ENCODE measurements around the gene PAQR4.

PAQR4 gene

DNA sequence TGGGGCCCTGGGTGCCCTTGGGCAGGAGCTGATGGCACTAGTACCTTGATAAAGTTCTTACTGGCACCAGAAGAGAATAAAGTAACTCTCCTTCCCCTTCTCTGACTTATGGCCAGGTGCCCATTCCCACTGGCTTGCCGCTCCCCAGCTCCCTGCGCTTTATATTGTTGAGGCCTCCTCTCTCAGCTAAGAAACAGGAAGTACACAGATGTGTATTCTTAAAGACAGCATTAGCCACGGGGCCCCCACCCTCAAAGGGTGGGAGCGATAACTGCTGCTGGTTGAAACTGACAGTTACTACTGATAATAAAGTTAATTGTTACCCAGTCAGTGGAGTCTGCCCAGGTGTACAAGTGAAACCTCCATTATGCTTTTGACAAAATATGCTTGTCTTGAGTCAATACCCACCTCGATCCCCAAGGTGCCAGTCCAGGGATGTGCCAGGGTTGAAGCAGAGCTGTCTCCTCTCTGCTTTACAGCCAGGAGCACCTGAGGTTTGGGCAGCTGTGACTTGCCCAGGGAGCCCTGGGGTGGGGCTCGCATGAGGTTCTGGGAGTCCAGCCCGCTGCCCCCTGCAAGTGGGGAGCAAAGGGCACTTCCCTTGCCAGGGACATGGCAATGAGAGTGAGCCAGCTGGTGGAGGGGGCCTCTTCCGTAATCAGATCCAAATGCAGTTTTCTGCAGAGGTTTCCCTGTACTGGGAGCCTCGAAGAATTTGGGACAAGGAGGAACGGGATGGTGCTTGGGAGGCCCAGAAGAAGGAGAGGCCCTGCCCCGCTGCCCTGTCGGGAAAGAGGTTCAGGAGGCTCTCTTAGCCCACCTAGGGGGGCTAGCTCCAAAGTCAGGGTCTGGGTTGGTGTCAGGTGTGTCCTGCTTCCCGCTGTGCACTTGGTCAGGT, 38.2 kb downstream of the PAQR4 start:
- H3K18ac ChIP-seq (ENCODE audit: low read length) = peak overlapping the region; percentile 30
- H2BK120ac ChIP-seq (ENCODE audit: low read depth, low read length) = no peak overlapping the region
- no peak overlapping the region for H2BK15ac ChIP-seq (ENCODE audit: low read length)
- no peaks in the 10 kb centered on the region for H3K36me3 ChIP-seq (replicated peaks in 1 of 2; ENCODE audit: control insufficient read depth in 2 of 2, insufficient read depth in 2 of 2, low read length in 2 of 2)
- peak overlapping the region; percentile 58 for H2AFZ ChIP-seq (ENCODE audit: low read length)
- no peaks in the 10 kb centered on the region for H3K9me3 ChIP-seq (replicated peaks in 1 of 2; ENCODE audit: control insufficient read depth in 2 of 2, insufficient read depth in 1 of 2, low read depth in 1 of 2, low read length in 2 of 2)
- no peak for DNase-seq (ENCODE audit: low spot score)
- peak overlapping the region; percentile 26 for H3K14ac ChIP-seq (ENCODE audit: low read length)
- no peak overlapping the region for H3K4ac ChIP-seq (ENCODE audit: low read length)
- peak overlapping the region; percentile 85 for H3K23ac ChIP-seq (ENCODE audit: low read depth, low read length, poor library complexity)
- no peak overlapping the region for H3K4me3 ChIP-seq (ENCODE audit: low read length in 2 of 2)
- no CpG with 5 or more reads among the region's 13 CpGs for WGBS, 2 donors (ENCODE audit: extremely low coverage in 2 of 2, insufficient read length in 2 of 2, insufficient replicate concordance in 1 of 2)
- peak overlapping the region; percentile 59 for H2BK12ac ChIP-seq (ENCODE audit: low read length)
- no peak overlapping the region for H3K4me2 ChIP-seq (ENCODE audit: insufficient read depth, low read length, poor library complexity, severe bottlenecking)
- peak overlapping the region; percentile 36 for H3K9ac ChIP-seq (ENCODE audit: low read depth, low read length, poor library complexity)
- no peak overlapping the region for H4K8ac ChIP-seq (ENCODE audit: low read depth, low read length)
- H3K27ac ChIP-seq (replicated peaks; ENCODE audit: low read length) = no peak overlapping the region
- H3K4me1 ChIP-seq (ENCODE audit: control insufficient read depth in 2 of 2, insufficient read depth in 1 of 2, low read depth in 1 of 2, low read length in 2 of 2) = peaks cover 17 to 25% of the 10 kb centered on the region in 2 donors
- peaks cover 24 to 68% (median 60%) of the 10 kb centered on the region in 3 experiments for H3K27me3 ChIP-seq (ENCODE audit: control insufficient read depth in 3 of 3, insufficient read depth in 3 of 3, low read depth in 1 of 3, low read length in 3 of 3)
- no peak overlapping the region for H2BK5ac ChIP-seq (ENCODE audit: low read length)
- no peak overlapping the region for H2AK5ac ChIP-seq (ENCODE audit: low read depth, low read length)
- no peaks in the 10 kb centered on the region for H3K79me1 ChIP-seq (ENCODE audit: low read depth, low read length)
- no peak overlapping the region for H4K91ac ChIP-seq (ENCODE audit: low read depth, low read length, poor library complexity)

DNA sequence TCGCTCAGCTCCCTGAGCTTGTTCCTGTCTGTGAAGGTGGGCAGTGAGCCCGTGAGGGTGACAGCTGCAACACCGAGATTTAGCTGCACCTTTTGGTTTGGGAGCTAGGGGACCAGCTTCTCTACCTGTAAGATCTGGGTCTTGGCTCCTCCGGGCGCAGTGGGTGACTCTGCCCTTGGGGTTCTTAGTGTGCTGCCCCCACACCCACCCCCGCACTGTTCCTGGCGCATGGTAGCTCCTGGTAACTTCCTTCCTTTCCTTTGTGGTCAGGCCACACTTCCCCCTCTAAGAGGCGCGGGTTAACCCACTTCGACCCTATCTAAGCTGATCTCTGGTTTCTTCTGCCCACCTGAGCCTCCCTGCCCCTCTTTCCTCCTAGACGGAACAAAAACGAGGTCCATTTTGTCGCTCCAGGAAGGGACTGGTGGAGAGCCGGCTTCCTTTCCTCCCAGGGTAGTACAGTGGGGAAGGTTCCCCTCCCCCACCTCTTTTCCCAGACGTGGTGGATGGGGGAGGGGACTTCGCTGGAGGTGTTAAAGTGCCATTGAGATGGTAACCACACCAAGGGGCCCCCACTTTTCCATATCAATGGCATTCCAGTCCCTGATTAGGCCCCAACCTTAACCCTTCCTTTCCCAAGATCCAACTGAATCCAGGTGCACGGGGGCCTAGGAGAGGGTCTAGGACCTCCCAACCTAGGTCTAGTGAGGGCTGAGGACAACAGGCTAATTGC, 39.0 kb downstream of the PAQR4 start:
- no peak for DNase-seq (ENCODE audit: low spot score)
- peak overlapping the region; percentile 59 for H2BK12ac ChIP-seq (ENCODE audit: low read length)
- peak overlapping the region; percentile 26 for H3K14ac ChIP-seq (ENCODE audit: low read length)
- no peaks in the 10 kb centered on the region for H3K36me3 ChIP-seq (replicated peaks in 1 of 2; ENCODE audit: control insufficient read depth in 2 of 2, insufficient read depth in 2 of 2, low read length in 2 of 2)
- H3K79me1 ChIP-seq (ENCODE audit: low read depth, low read length) = no peaks in the 10 kb centered on the region
- no peak overlapping the region for H4K8ac ChIP-seq (ENCODE audit: low read depth, low read length)
- no peak overlapping the region for H2BK5ac ChIP-seq (ENCODE audit: low read length)
- H3K23ac ChIP-seq (ENCODE audit: low read depth, low read length, poor library complexity) = no peak overlapping the region
- H2BK15ac ChIP-seq (ENCODE audit: low read length) = no peak overlapping the region
- no peak overlapping the region for H3K4me3 ChIP-seq (ENCODE audit: low read length in 2 of 2)
- no peak overlapping the region for H2AK5ac ChIP-seq (ENCODE audit: low read depth, low read length)
- H3K4me1 ChIP-seq (ENCODE audit: control insufficient read depth in 2 of 2, insufficient read depth in 1 of 2, low read depth in 1 of 2, low read length in 2 of 2) = peaks cover 19 to 25% of the 10 kb centered on the region in 2 donors
- H3K9ac ChIP-seq (ENCODE audit: low read depth, low read length, poor library complexity) = peak overlapping the region; percentile 36
- H3K27me3 ChIP-seq (ENCODE audit: control insufficient read depth in 3 of 3, insufficient read depth in 3 of 3, low read depth in 1 of 3, low read length in 3 of 3) = peaks cover 26 to 76% (median 68%) of the 10 kb centered on the region in 3 experiments
- no peak overlapping the region for H2BK120ac ChIP-seq (ENCODE audit: low read depth, low read length)
- no peak overlapping the region for H3K4me2 ChIP-seq (ENCODE audit: insufficient read depth, low read length, poor library complexity, severe bottlenecking)
- H2AFZ ChIP-seq (ENCODE audit: low read length) = peak overlapping the region; percentile 58
- H4K91ac ChIP-seq (ENCODE audit: low read depth, low read length, poor library complexity) = no peak overlapping the region
- H3K18ac ChIP-seq (ENCODE audit: low read length) = peak overlapping the region; percentile 30
- no peak overlapping the region for H3K4ac ChIP-seq (ENCODE audit: low read length)
- no peak overlapping the region for H3K27ac ChIP-seq (replicated peaks; ENCODE audit: low read length)
- H3K9me3 ChIP-seq (replicated peaks in 1 of 2; ENCODE audit: control insufficient read depth in 2 of 2, insufficient read depth in 1 of 2, low read depth in 1 of 2, low read length in 2 of 2) = no peaks in the 10 kb centered on the region
- WGBS, 2 donors (ENCODE audit: extremely low coverage in 2 of 2, insufficient read length in 2 of 2, insufficient replicate concordance in 1 of 2) = no CpG with 5 or more reads among the region's 17 CpGs

- Histone ChIP-seq H3K4me1 (ENCODE audit: control insufficient read depth in 2 of 2, insufficient read depth in 1 of 2, low read depth in 1 of 2, low read length in 2 of 2) (peaks cover 19 to 25% of the 10 kb centered on the region in 2 donors), H3K23ac (ENCODE audit: low read depth, low read length, poor library complexity) (peak overlapping the region; percentile 25), H2BK5ac (ENCODE audit: low read length) (no peak overlapping the region), H3K27ac (replicated peaks; ENCODE audit: low read length) (no peak overlapping the region), H2AFZ (ENCODE audit: low read length) (no peak overlapping the region), H3K27me3 (ENCODE audit: control insufficient read depth in 3 of 3, insufficient read depth in 3 of 3, low read depth in 1 of 3, low read length in 3 of 3) (peaks cover 31 to 82% (median 73%) of the 10 kb centered on the region in 3 experiments), H3K4ac (ENCODE audit: low read length) (no peak overlapping the region), H2BK120ac (ENCODE audit: low read depth, low read length) (no peak overlapping the region), H3K79me1 (ENCODE audit: low read depth, low read length) (no peaks in the 10 kb centered on the region), H3K4me2 (ENCODE audit: insufficient read depth, low read length, poor library complexity, severe bottlenecking) (no peak overlapping the region), H4K91ac (ENCODE audit: low read depth, low read length, poor library complexity) (no peak overlapping the region), H4K8ac (ENCODE audit: low read depth, low read length) (no peak overlapping the region), H3K9me3 (replicated peaks in 1 of 2; ENCODE audit: control insufficient read depth in 2 of 2, insufficient read depth in 1 of 2, low read depth in 1 of 2, low read length in 2 of 2) (no peaks in the 10 kb centered on the region), H2BK15ac (ENCODE audit: low read length) (no peak overlapping the region), H3K18ac (ENCODE audit: low read length) (peak overlapping the region; percentile 52), H2BK12ac (ENCODE audit: low read length) (no peak overlapping the region), H3K36me3 (replicated peaks in 1 of 2; ENCODE audit: control insufficient read depth in 2 of 2, insufficient read depth in 2 of 2, low read length in 2 of 2) (no peaks in the 10 kb centered on the region), H3K4me3 (ENCODE audit: low read length in 2 of 2) (no peak overlapping the region), H3K9ac (ENCODE audit: low read depth, low read length, poor library complexity) (no peak overlapping the region), H3K14ac (ENCODE audit: low read length) (peak overlapping the region; percentile 47), H2AK5ac (ENCODE audit: low read depth, low read length) (peak overlapping the region; percentile 40)
- WGBS, 2 donors (ENCODE audit: extremely low coverage in 2 of 2, insufficient read length in 2 of 2, insufficient replicate concordance in 1 of 2) = no CpG with 5 or more reads among the region's 4 CpGs
- DNase-seq (ENCODE audit: low spot score) = no peak
These were observed 39.5 kb downstream of the PAQR4 start for GRCh38 chr16:3008690-3009037.
